NB4 (cell line): ENCODE data around the gene LONRF2.

Experiments used
- DNase-seq: peaks from one replicate; pipeline ENCODE4 v3.0.0; 2010; ENCODE audit warnings: low read depth
- H3K4me3 ChIP-seq: one replicate; pipeline ENCODE4 v1.5.1; 2011; ENCODE audit warnings: mild to moderate bottlenecking, low read depth, low read length, moderate library complexity
- MYC ChIP-seq: IDR thresholded peaks from 2 replicates; pipeline ENCODE4 v1.6.1; 2011; ENCODE audit warnings: low read depth, low read length
- POLR2A ChIP-seq: IDR thresholded peaks from 2 replicates; pipeline ENCODE4 v1.6.1; 2011; ENCODE audit warnings: mild to moderate bottlenecking; ENCODE audit not compliant: insufficient read length; ENCODE audit errors: extremely low read depth
- TF ChIP-seq, protein P1 (sequence below): IDR thresholded peaks from 2 replicates; pipeline ENCODE4 v1.6.1; 2011; ENCODE audit warnings: low read depth, low read length
- TF ChIP-seq, protein P2 (sequence below): IDR thresholded peaks from one replicate; pipeline ENCODE4 v1.5.1; 2012; ENCODE audit warnings: low read depth, low read length

The LONRF2 gene

DNA sequence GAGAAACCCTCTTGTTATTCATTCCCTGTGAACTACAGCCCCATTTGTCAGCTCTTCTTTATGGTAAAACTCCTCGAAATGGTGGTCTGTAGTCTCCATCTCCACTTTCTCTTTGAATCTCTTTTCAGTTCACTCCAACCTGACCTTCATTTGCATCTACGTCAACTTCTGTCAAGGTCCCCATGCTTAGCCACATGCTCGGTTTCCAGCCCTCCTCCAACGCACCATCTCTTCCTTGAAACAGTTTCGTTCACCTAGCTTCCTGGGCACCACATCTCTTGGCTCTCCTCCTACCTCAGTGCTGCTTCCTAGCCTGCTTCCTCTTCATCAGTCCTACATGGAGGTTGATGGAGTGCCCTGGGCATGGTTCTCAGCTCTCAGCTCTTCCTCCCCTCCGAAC, 98.8 kb downstream of the LONRF2 start:
- H3K4me3 ChIP-seq, result no peak overlapping the region
- TF ChIP-seq, protein P1, sequence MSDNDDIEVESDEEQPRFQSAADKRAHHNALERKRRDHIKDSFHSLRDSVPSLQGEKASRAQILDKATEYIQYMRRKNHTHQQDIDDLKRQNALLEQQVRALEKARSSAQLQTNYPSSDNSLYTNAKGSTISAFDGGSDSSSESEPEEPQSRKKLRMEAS, result no peak
- TF ChIP-seq MYC (no peak), POLR2A (no peak)
- TF ChIP-seq, protein P2, sequence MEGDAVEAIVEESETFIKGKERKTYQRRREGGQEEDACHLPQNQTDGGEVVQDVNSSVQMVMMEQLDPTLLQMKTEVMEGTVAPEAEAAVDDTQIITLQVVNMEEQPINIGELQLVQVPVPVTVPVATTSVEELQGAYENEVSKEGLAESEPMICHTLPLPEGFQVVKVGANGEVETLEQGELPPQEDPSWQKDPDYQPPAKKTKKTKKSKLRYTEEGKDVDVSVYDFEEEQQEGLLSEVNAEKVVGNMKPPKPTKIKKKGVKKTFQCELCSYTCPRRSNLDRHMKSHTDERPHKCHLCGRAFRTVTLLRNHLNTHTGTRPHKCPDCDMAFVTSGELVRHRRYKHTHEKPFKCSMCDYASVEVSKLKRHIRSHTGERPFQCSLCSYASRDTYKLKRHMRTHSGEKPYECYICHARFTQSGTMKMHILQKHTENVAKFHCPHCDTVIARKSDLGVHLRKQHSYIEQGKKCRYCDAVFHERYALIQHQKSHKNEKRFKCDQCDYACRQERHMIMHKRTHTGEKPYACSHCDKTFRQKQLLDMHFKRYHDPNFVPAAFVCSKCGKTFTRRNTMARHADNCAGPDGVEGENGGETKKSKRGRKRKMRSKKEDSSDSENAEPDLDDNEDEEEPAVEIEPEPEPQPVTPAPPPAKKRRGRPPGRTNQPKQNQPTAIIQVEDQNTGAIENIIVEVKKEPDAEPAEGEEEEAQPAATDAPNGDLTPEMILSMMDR, result no peak
- DNase-seq, result no peak
